Esophagus squamous epithelium (tissue), 5 donors: Measurements from ENCODE around the gene C10orf67. TPM values are rescaled to one million over a fixed set of nuclear protein-coding genes. Genes with fewer than 3 reads are reported as not detected.
"Not testable (repeated sequence)": the region's sequence is repeated elsewhere in the genome, so short reads cannot be mapped to it uniquely, and the experiment has no call there.

Experiments used
- DNase-seq: peaks from one replicate; lab custom pipeline; 2025; lab: John Stamatoyannopoulos, UW
- H3K27ac ChIP-seq, 4 donors: fragments of 200-600 bp; sonication (generic); one replicate each; pipeline ENCODE4 v1.5.1; 2016 to 2019; ENCODE audit warnings: mild to moderate bottlenecking in 1 of 4
- H3K27me3 ChIP-seq, 4 donors: fragments of 200-600 bp; sonication (generic); 1 replicate in 3 of 4; 2 replicates in 1 of 4; pipeline versions ENCODE4 v1.5.1 to v1.6.0; 2017 to 2021; ENCODE audit warnings: antibody characterized with exemption in 1 of 4
- H3K36me3 ChIP-seq, 3 donors: fragments of 200-600 bp; sonication (generic); one replicate each; pipeline ENCODE4 v1.5.1; 2016 to 2019
- H3K4me1 ChIP-seq, 3 donors: fragments of 200-600 bp; sonication (generic); one replicate each; pipeline ENCODE4 v1.5.1; 2017 to 2019
- H3K4me3 ChIP-seq, 4 donors: fragments of 200-600 bp; sonication (generic); 1 replicate in 3 of 4; 2 replicates in 1 of 4; pipeline ENCODE4 v1.5.1; 2016 to 2019; ENCODE audit warnings: mild to moderate bottlenecking in 2 of 4, moderate library complexity in 1 of 4
- H3K9me3 ChIP-seq, 3 donors: fragments of 200-600 bp; sonication (generic); one replicate each; pipeline ENCODE4 v1.5.1; 2016 to 2019
- CTCF ChIP-seq, 6 experiments: fragments of 450-650 bp in 4 of 6; fragments of 200-600 bp in 2 of 6; sonication (generic) in 2 of 6; IDR thresholded peaks; one replicate each; pipeline ENCODE4 v1.5.1; 2016 to 2019; ENCODE audit warnings: antibody characterized with exemption in 6 of 6, mild to moderate bottlenecking in 4 of 6, moderate library complexity in 4 of 6
- POLR2A ChIP-seq, 4 donors: fragments of 450-650 bp; IDR thresholded peaks; one replicate each; pipeline ENCODE4 v1.6.1; 2017; ENCODE audit warnings: antibody characterized with exemption in 4 of 4, mild to moderate bottlenecking in 4 of 4, moderate library complexity in 3 of 4
- WGBS, 2 donors: methylation state at CpG; one replicate each; pipeline ENCODE4 v1.1.5; 2018; 5-methylcytosine and 5-hydroxymethylcytosine counted together
- intact Hi-C: fragments of 100-400 bp; cut with DNase I; formaldehyde crosslinking; loops from one replicate; pipeline ENCODE4 v1.15.0; 2022
- total RNA-seq, 4 donors: library from RNA; depleted of rRNA; stranded (reverse); fragments of >200 nt; gene quantifications; one replicate each; pipeline ENCODE4 v1.1.0, GENCODE V29; 2016
- donor health status: DM: yes; HTN: yes; CAD: no.

C10orf67 gene
- total RNA-seq, 4 donors from 2014 or later: 0.18 to 0.27 TPM; not detected in 2

- H3K9me3 ChIP-seq: no peaks in the 10 kb centered on the region
- intact Hi-C loops: no loop called here
- H3K27ac ChIP-seq: no peak overlapping the region
- TF ChIP-seq CTCF (IDR thresholded peaks at IDR 0.05) (no peak), POLR2A (IDR thresholded peaks at IDR 0.05) (no peak)
- H3K4me1 ChIP-seq: peaks cover 0 to 13% (median 0%) of the 10 kb centered on the region in 3 donors
- no peak for DNase-seq
- H3K27me3 ChIP-seq: no peaks in the 10 kb centered on the region
- H3K4me3 ChIP-seq: no peak overlapping the region
- WGBS, 2 donors: 43 to 48% methylated on average over 5 of the region's 5 CpGs
- H3K36me3 ChIP-seq: no peaks in the 10 kb centered on the region
These were observed 10.2 kb upstream of the C10orf67 start for GRCh38 chr10:23354630-23355279.

DNA sequence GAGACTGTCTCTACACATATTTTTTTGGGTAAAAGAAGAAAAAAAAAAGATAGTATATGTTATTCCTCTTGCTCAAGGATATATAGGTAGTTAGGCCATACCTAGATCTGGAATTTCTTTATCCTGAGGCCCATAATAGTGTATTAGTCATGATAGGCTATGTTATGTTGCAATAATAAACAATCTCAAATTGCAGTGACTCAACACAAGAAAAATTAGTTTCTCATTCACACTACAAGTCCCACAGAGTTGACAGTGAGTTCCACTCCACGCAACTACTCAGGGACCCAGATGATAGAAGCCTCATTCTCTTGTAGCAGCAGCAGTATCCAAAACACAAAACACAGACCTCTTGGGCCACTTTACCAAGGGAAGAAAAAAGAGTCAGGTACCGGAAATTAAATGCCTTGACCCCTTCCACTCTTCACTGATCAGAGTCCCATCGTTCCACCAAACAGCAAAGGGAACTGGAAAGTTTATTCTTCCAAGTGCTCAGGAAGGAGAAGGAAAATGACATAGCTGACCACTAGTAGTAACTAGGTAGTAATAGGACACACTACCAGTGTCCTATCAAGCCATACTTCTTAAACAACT, 7.4 kb upstream of the C10orf67 start:
- Histone ChIP-seq H3K27ac (no peak overlapping the region), H3K4me3 (no peak overlapping the region), H3K4me1 (peaks cover 0 to 18% (median 0%) of the 10 kb centered on the region in 3 donors), H3K36me3 (no peaks in the 10 kb centered on the region), H3K27me3 (no peaks in the 10 kb centered on the region), H3K9me3 (no peaks in the 10 kb centered on the region)
- TF ChIP-seq CTCF (IDR thresholded peaks at IDR 0.05) (no peak), POLR2A (IDR thresholded peaks at IDR 0.05) (no peak)
- intact Hi-C loops: no loop called here
- WGBS, 2 donors: 62 to 75% methylated on average over 3 of the region's 3 CpGs
- DNase-seq: no peak

GRCh38 chr10:23350706-23351105, 6.1 kb upstream of the C10orf67 start:
- DNase-seq, H3K27me3 ChIP-seq, H3K9me3 ChIP-seq, H3K27ac ChIP-seq, H3K4me3 ChIP-seq, intact Hi-C loops, H3K36me3 ChIP-seq: not testable (repeated sequence)
- H3K4me1 ChIP-seq: peaks cover 0 to 24% (median 0%) of the 10 kb centered on the region in 3 donors
- WGBS, 2 donors: 82 to 90% methylated on average over 1 of the region's 1 CpG

DNA sequence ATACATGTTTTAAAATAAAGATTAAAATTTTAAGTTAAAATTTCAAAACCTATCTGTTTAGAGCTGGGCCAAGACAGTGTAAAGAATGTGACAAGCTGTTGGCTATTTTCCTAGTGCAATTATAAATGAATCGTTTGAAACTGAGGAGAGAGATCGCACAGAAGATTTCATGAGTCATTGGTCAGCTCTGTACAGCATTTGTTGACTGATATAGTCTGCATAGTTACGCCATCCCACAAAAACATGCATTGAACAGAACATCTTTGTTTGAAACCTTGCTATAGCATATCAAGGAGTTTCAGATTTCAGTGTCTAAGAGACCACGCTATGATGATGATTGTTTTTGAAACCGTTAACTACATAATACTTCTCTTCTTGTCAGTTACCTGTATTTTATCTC, 1.3 kb upstream of the C10orf67 start:
- H3K4me1 ChIP-seq: peaks cover 0 to 41% (median 7%) of the 10 kb centered on the region in 3 donors
- H3K9me3 ChIP-seq: no peaks in the 10 kb centered on the region
- peaks cover 0 to 25% (median 0%) of the 10 kb centered on the region in 4 donors for H3K27me3 ChIP-seq
- no peak for DNase-seq
- WGBS, 2 donors: 32 to 35% methylated on average over 5 of the region's 5 CpGs
- intact Hi-C loops: no loop called here
- TF ChIP-seq CTCF (IDR thresholded peaks at IDR 0.05) (no peak), POLR2A (IDR thresholded peaks at IDR 0.05) (no peak)
- no peak overlapping the region for H3K4me3 ChIP-seq
- no peaks in the 10 kb centered on the region for H3K36me3 ChIP-seq
- H3K27ac ChIP-seq: no peak overlapping the region

DNA sequence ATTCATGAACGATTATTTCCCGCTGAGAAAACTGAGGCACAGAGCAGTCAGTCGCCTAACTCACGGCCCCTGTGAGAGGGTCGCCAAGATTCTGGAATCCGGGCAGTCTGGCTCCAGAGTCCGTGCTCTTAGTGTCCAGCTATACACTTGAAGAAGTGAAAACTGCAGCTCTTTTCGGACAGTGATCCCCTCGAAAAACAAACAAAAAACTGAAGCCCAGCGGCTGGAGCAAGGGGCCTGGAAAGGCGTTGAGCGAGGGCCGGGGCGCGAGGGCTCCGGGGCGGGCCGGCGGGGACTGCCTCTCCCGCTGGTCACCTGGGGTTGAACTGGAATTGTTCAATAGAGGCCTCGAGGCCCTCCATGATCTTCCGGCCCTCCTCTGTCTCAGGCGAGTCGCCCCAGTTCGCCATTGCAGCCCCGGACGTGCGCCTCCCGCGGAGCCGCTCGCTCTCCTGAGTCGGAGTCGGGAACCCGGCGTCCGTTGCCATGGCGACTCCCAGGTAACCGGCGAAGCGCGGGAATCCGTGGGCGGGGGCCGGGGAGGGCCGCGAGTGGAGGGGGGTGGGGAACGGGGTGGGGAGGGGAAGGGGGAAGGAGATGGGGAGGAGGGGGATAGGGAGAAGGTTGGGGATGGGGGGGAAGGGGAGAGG, 881 bp downstream of the C10orf67 start:
- intact Hi-C loops: no loop called here
- H3K9me3 ChIP-seq: no peaks in the 10 kb centered on the region
- 44 to 52% methylated on average over 5 to 9 of the region's 48 CpGs for WGBS, 2 donors
- no peaks in the 10 kb centered on the region for H3K36me3 ChIP-seq
- H3K4me3 ChIP-seq: peak overlapping the region; percentile 34 to 70 (median 49)
- peak overlapping the region in 2 of 4 donors; percentile 11 to 25 for H3K27ac ChIP-seq
- DNase-seq: no peak
- H3K27me3 ChIP-seq: peaks cover 0 to 25% (median 0%) of the 10 kb centered on the region in 4 donors
- H3K4me1 ChIP-seq: peaks cover 0 to 41% (median 7%) of the 10 kb centered on the region in 3 donors
- TF ChIP-seq POLR2A (IDR thresholded peaks at IDR 0.05) (no peak), CTCF (IDR thresholded peaks at IDR 0.05) (no peak)
